AG09319 (cell line): ENCODE data around the gene GPRIN2.

ENCODE experiments used
- DNase-seq: peaks from one replicate; pipeline ENCODE4 v3.0.0-alpha.2; 2010; ENCODE audit warnings: low read depth; ENCODE audit errors: extremely low read depth
- TF ChIP-seq, protein P1 (sequence below): IDR thresholded peaks from 2 replicates; pipeline ENCODE4 v1.5.1; 2011; ENCODE audit warnings: low read depth, mild to moderate bottlenecking, inconsistent platforms, low read length, moderate library complexity

The GPRIN2 gene

DNA sequence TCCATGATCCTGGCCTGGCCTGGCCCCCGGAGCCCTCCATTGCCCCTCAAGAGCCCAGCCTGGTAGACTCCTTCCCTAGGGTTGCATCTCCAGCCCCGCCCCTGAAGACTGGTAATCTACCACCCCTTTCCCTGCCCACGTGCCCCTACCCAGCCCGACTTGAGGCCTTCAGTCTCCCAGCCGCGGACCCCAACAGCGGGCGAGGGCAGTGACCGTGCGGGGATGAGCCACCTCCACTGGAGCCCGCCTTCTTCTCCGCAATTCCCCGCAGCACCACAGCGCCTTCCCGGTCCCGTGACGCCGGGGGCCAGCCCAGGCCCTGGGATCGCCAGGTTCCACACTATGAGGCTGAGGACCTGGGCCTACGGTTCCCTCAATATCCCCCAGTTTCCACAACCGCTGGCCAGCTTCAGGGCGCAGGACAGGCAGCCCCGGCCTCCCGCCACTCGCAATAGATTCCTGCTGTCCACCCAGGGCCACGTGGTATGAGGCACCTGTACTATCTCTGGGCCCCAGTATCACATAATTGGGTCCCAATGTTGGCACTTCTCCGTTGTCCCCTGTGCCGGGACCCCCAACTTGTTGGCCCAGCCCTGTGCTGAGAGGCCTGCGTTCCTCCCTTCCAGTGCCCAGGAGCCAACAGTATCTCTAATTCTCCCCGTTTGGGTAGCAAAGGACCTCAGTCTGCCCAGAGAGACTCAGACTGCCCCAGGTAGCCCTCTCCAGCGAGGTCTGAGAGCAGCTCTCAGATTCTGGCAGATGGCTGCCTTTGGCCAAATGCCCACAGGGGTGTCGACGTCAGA lies 1.1 kb upstream of the GPRIN2 start:
- no peak for DNase-seq
- TF ChIP-seq, protein P1, sequence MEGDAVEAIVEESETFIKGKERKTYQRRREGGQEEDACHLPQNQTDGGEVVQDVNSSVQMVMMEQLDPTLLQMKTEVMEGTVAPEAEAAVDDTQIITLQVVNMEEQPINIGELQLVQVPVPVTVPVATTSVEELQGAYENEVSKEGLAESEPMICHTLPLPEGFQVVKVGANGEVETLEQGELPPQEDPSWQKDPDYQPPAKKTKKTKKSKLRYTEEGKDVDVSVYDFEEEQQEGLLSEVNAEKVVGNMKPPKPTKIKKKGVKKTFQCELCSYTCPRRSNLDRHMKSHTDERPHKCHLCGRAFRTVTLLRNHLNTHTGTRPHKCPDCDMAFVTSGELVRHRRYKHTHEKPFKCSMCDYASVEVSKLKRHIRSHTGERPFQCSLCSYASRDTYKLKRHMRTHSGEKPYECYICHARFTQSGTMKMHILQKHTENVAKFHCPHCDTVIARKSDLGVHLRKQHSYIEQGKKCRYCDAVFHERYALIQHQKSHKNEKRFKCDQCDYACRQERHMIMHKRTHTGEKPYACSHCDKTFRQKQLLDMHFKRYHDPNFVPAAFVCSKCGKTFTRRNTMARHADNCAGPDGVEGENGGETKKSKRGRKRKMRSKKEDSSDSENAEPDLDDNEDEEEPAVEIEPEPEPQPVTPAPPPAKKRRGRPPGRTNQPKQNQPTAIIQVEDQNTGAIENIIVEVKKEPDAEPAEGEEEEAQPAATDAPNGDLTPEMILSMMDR: no peak

DNA sequence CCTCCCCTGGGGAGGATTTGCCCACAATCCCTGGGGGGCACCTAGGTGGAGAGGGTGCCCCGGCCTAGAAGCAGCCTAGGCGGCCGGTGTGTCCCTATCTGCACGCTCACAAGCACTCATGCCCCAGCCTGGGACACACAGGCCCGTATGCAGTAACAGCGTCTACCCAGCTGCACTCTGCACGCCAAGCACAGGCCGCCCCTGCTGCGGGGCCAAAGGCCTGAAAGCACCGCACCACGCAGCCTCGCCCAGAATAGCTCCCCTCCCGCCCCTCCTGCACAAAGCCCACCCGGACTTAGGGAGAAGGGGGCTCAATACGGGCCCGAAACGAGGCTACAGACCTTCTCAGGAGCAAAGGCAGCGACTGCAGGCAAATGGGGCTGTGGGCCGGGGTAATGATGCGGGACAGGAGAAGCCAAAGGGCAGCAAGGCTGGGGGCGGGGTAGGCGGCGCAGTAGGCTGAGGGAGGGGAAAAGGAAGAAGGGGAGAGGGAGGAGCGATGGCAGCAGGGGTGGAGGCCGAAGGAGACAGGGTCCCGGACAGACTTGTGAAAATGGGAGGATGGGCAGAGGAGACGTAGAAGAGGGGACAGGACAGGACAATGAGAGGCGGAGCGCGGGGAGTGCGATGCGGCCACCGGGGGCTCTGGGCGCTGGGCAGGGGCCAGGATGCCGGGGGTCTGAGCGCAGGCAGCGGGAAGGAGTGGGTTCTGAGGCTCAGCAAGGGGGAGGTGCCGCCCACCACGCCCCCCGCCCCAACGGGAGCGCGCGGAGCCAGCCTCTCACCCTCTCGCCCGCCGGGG lies 544 bp downstream of the GPRIN2 start:
- TF ChIP-seq, protein P1: no peak
- DNase-seq: no peak

DNA sequence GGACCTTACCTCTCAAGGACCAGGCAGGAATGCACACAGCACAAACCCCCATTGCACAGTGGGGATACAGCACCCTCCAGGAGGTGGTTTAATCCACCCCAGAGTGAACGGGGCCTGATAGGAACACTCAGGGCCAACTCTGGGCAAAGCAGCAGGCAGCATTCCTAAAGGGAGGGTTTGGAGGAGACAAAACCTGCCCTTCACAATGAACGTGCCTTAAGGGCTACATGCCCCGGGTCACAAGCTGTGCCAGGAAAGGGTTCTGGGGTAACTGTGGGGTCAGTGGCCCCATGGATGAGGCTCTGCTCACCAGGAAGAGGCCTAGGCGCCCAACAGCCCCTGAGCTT lies 1.1 kb downstream of the GPRIN2 start:
- TF ChIP-seq, protein P1: no peak
- no peak for DNase-seq

DNA sequence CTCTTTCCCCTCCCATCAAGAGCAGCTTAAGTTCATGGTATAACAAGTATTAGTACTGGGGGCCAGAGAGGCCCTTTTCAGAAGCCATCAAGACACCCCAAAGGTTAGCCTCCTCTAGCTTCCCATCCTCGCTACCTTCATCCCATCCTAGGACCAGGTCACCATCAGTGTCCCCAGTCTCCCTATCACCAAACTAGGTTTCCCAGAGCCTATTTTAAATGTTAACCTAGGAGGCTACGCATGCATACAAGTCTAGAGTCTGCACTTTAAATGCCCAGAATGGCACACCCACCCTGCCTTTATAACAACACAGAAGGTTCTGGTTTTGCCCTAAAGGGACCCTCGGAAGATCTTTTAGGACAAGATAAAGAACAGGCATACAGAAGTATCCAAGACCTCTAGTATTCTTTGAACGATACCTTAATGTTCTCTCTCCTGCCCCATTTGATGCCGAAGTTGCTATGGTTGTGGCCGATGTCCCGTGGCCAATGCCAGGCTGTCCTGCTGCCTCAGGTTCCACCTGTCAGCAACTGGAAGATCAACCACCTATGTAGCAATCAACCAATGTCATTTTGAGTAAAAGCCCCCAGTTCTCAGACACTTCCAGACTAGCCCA lies 2.2 kb downstream of the GPRIN2 start:
- DNase-seq: no peak
- TF ChIP-seq, protein P1: no peak

DNA sequence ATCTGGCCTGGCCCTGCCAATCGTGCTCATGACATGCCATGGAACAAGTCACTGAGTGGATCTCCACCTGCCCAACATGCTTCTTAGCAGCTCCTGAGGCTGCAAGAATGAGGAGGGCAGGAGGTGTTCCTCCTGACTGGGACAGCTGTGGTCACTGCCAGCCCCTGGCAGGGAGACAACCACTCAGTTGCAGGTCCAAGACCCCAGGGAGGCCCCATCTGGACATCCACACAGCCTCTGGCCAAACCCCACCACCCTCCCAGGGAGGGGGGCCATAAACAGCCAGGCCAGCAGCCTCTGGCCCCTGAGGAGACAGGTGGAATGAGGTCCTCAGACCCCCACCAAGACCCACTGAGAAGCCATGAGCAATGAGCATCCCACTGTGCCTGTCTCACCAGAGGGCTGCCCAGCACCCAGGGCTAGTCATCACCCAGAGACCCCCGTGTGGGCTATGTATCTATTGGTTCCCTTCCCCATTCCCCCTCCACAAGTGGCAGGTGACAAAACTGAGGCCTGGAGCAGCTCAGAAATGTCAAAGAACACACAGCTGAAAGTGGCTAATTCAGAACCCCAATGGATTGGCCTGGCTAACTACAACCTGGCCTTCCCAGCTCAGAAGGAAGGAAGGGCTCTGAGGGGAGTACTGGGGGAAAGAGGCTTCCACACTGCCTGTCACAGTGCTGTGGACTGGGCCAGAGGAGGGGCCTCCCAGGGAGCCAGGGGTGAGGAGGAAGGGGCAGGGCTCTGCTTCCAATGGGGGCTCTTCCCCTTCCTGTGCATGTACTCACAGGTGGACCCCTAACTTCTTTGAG lies 3.0 kb downstream of the GPRIN2 start:
- DNase-seq: no peak
- TF ChIP-seq, protein P1: no peak

DNA sequence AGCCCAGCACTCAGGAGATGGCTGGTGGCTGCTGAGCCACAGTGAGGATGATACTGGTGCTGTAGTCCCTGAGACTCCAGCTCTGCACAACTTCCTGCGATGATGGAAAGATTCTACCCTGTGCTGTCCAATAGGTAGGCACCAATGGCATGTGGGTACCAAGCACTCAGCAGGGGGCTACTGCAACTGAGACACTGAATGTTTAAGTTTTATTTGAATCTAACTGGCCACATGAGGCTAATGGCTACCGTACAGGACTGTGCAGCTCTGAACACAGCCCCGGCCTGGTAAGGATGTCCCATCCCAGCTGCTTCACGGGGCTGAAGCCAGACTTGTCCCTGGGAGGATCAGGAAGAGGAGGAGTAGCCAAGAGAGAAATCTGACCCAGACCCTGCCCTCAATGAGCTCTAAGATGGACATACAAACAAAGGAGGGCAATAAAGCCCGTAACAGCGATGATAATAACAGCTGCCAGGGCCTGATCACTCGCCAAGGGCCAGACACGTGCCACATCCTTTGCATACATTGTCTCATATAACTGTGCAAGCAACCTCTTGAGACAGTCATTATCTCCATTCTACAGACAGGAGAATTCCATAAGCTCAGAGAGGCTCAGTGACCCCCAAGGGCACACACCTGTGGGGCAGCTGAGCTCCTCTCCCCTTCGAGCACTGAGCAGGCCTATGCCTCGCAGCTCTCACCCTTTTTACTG lies 3.8 kb downstream of the GPRIN2 start:
- TF ChIP-seq, protein P1: no peak
- DNase-seq: no peak
